ENCODE results near the gene LSM14A.

- no peak for TF ChIP-seq CTCF (IDR thresholded peaks at IDR 0.05 in 2 of 3, conservative IDR thresholded peaks at IDR 0.05 in 1 of 3; ENCODE audit: insufficient read depth in 2 of 3, low read depth in 1 of 3, low read length in 3 of 3)
- no peak for TF ChIP-seq SIN3A (IDR thresholded peaks at IDR 0.05; ENCODE audit: borderline replicate concordance in 2 of 2, control insufficient read depth in 1 of 2, low read depth in 2 of 2, low read length in 2 of 2)
- TF ChIP-seq SRSF9 (IDR thresholded peaks at IDR 0.05; ENCODE audit: borderline replicate concordance, low read depth, low read length), result no peak
- TF ChIP-seq RCOR1 (IDR thresholded peaks at IDR 0.05; ENCODE audit: borderline replicate concordance in 1 of 2, low read depth in 2 of 2, low read length in 2 of 2), result no peak
These were observed 41.0 kb downstream of the LSM14A start for GRCh38 chr19:34213283-34213682.

Data from K562 (cell line).